Effector memory CD4-positive, alpha-beta T cell (primary cell): ENCODE results near the gene PSAP.

Experiments used
- DNase-seq, 3 donors: peaks; one replicate each; pipeline ENCODE4 v3.0.0-alpha.2; 2020
- H3K27ac ChIP-seq: 2 replicates; pipeline ENCODE4 v1.7.0; 2013; ENCODE audit warnings: mild to moderate bottlenecking, low read length, moderate library complexity; ENCODE audit not compliant: insufficient read depth, poor library complexity, severe bottlenecking
- H3K27me3 ChIP-seq: replicated peaks from 2 replicates; pipeline ENCODE4 v1.7.0; 2013; ENCODE audit warnings: mild to moderate bottlenecking, low read length; ENCODE audit not compliant: insufficient read depth, control insufficient read depth, poor library complexity, severe bottlenecking
- H3K36me3 ChIP-seq: 2 replicates; pipeline ENCODE4 v1.7.0; 2013; ENCODE audit warnings: mild to moderate bottlenecking, low read length, moderate library complexity; ENCODE audit not compliant: control insufficient read depth, insufficient read depth
- H3K4me1 ChIP-seq: 2 replicates; pipeline ENCODE4 v1.7.0; 2013; ENCODE audit warnings: low read length, mild to moderate bottlenecking; ENCODE audit not compliant: control insufficient read depth, insufficient read depth, poor library complexity, severe bottlenecking
- H3K4me3 ChIP-seq: 2 replicates; pipeline ENCODE4 v1.7.0; 2013; ENCODE audit warnings: low read length, low read depth, mild to moderate bottlenecking; ENCODE audit not compliant: insufficient read depth, poor library complexity, severe bottlenecking
- H3K9me3 ChIP-seq: 2 replicates; pipeline ENCODE4 v1.7.0; 2013; ENCODE audit warnings: mild to moderate bottlenecking, low read length, moderate library complexity; ENCODE audit not compliant: control insufficient read depth

Gene PSAP

DNA sequence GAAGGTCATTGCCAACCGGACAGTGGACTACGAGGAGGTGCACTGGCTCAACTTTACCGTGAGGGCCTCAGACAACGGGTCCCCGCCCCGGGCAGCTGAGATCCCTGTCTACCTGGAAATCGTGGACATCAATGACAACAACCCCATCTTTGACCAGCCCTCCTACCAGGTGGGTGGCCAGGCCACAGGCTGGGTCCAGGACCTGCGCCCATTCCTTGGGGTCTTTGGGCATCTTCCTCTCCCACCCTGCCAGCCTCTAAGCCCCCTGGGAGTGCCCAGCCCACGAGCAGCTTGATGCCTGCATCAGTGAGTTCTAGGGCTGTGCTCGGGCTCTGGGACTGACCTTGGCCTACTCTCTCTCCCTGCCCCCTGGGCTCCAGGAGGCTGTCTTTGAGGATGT lies 51.9 kb downstream of the PSAP start:
- Histone ChIP-seq H3K27me3 (no peaks in the 10 kb centered on the region), H3K4me3 (no peak overlapping the region), H3K9me3 (no peaks in the 10 kb centered on the region), H3K27ac (no peak overlapping the region), H3K4me1 (no peaks in the 10 kb centered on the region), H3K36me3 (no peaks in the 10 kb centered on the region)
- DNase-seq: no peak

DNA sequence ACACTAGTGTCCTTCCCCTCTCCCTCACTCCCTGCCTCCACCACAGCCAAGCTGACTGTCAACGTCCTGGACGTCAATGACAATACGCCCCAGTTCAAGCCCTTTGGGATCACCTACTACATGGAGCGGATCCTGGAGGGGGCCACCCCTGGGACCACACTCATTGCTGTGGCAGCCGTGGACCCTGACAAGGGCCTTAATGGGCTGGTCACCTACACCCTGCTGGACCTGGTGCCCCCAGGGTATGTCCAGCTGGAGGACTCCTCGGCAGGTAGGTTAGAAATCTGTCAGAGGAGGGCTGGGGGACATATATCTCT lies 52.8 kb downstream of the PSAP start:
- no peak overlapping the region for H3K27ac ChIP-seq
- H3K27me3 ChIP-seq: no peaks in the 10 kb centered on the region
- no peak for DNase-seq
- H3K36me3 ChIP-seq: no peaks in the 10 kb centered on the region
- no peaks in the 10 kb centered on the region for H3K4me1 ChIP-seq
- no peaks in the 10 kb centered on the region for H3K9me3 ChIP-seq
- H3K4me3 ChIP-seq: no peak overlapping the region

DNA sequence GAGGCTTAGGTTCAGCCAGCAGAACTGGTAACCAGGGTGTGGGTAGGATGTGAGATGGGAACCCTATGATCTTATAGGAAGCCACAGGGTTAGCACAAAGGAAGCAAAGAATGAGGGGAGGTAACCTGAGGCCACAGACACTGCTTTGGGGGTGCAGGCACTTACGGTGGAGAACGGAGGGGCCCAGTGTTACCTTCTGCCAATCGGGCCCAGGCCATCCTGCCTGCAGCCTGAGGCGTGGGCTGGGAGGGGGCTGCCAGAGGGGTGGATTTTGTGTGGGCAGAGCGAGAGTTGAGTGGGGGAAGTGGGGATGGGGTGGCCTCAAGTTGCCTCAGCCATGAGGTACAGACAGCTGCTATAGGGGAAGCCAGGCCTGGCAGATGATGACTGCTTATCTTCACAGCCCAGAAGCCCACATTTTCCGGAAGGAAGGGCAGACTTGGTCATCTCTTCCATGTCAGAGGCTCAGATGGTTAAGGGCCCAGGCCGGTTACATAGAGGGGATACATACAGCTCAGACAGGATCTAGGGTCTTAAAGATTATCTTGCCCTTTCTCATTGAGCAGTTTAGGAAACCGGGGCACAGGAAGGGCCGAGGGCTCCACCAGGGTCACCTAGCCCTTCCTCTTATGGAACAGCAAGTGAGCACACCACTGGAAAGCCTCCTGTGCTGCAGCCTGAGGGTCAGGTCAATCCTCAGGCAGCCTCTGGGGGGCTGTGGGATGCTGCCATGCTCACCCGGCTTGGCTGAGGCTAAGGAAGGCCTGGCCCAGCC lies 53.3 kb downstream of the PSAP start:
- H3K9me3 ChIP-seq: no peaks in the 10 kb centered on the region
- H3K27me3 ChIP-seq: no peaks in the 10 kb centered on the region
- no peak for DNase-seq
- no peak overlapping the region for H3K27ac ChIP-seq
- no peaks in the 10 kb centered on the region for H3K4me1 ChIP-seq
- H3K36me3 ChIP-seq: no peaks in the 10 kb centered on the region
- no peak overlapping the region for H3K4me3 ChIP-seq

DNA sequence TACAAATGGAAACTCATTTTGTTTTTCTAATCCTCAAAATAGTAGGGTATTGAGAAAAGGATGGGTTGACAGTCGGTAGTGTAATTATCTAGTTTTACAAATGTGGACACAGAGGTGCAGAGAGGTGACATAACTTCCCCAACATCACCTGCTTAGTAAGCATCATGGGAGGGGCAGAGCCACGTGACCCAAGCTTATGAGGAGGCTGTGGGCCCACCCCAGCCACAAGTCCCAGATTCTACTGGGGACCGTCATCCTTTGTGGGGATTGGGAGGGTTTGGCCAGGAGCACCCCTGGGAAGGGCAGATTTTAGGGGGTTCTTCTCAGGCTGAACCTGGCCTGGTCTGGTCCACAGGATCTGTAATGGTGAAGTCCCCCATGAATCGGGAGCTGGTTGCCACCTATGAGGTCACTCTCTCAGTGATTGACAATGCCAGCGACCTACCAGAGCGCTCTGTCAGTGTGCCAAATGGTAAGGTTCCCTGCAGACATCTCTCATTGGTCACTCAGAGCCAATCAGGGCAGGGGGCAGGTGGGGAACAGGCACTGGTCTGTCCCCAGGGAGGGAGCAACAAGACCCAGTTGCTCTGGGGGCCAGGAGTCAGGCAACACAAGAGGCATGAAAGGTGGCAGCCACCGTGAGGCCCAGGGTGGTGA lies 54.2 kb downstream of the PSAP start:
- Histone ChIP-seq H3K36me3 (no peaks in the 10 kb centered on the region), H3K4me3 (no peak overlapping the region), H3K27me3 (no peaks in the 10 kb centered on the region), H3K4me1 (no peaks in the 10 kb centered on the region), H3K9me3 (no peaks in the 10 kb centered on the region), H3K27ac (no peak overlapping the region)
- DNase-seq: no peak

DNA sequence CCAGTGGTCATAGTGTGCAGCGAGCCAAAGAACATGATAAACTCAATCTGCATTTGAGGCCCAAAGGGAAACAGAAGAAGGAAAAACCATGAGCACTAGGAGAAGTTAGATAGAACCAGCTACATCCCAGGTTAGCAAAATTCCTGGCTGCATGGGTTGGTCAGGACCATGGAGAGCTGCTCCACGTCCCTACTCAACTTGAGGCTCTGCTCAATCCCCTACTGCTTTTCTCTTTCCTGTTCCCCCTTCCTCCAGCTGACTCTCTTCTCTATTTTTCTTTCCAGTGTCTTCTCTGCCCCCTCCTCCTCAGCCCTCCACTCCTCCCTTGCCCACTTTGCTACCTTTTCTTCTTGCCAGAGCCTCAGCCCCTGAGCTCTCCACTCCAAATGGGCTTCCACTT lies 55.8 kb downstream of the PSAP start:
- no peak overlapping the region for H3K4me3 ChIP-seq
- no peak for DNase-seq
- no peaks in the 10 kb centered on the region for H3K4me1 ChIP-seq

DNA sequence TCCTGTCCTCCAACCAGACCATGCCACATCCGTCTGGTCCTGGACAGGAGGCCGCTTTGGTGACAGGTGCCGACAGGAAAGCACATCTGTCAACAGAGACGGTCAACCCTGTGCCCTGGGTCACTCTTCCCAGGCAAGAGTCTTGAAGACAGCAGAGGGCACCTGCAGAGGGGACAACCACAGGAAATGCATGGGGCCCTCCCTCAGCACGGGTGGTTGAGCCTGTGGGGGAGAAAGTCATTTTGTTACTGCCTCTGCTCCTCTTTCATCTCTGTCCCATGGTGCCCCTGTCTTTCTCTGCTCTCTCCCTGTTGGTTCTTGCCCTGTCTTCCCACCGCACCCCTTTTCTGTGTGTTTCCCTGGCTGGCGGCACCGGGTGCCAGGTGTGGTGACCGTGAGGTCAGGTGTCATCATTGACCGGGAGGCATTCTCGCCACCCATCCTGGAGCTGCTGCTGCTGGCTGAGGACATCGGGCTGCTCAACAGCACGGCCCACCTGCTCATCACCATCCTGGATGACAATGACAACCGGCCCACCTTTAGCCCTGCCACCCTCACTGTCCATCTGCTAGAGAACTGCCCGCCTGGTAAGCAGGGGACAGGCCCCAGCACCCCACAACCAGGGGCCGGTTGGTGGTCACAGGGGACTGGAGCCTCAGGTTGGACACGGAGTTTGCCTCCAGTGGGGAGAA lies 60.2 kb downstream of the PSAP start:
- Histone ChIP-seq H3K4me3 (no peak overlapping the region), H3K36me3 (no peaks in the 10 kb centered on the region), H3K27ac (no peak overlapping the region), H3K9me3 (no peaks in the 10 kb centered on the region), H3K27me3 (no peaks in the 10 kb centered on the region), H3K4me1 (no peaks in the 10 kb centered on the region)
- DNase-seq: no peak

More for the DNA sequence above, 55.8 kb downstream of the PSAP start:
- no peaks in the 10 kb centered on the region for H3K27me3 ChIP-seq
- H3K9me3 ChIP-seq: no peaks in the 10 kb centered on the region
- no peaks in the 10 kb centered on the region for H3K36me3 ChIP-seq
- no peak overlapping the region for H3K27ac ChIP-seq

DNA sequence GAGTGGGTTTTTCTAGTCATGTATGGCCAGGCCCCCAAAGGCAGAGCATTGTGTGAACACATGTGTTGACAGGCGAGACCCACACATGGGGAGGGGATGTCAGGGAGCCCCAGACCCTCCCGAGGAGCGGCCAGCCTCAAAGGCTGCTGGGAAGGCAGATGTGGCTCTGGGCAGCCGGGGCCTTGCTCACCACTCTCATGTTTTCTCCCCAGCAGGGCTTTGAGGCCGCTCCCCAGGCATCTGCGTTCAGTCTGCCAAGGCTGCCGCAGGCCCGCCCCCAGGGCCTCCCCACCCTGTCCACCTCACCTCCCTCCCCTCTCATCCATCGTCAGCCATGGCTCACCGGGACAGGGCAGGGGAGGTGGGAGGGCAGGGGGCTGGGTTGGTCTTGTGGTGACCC lies 61.2 kb downstream of the PSAP start:
- Histone ChIP-seq H3K27ac (no peak overlapping the region), H3K4me1 (no peaks in the 10 kb centered on the region), H3K9me3 (no peaks in the 10 kb centered on the region), H3K27me3 (no peaks in the 10 kb centered on the region), H3K36me3 (no peaks in the 10 kb centered on the region), H3K4me3 (no peak overlapping the region)
- DNase-seq: no peak

DNA sequence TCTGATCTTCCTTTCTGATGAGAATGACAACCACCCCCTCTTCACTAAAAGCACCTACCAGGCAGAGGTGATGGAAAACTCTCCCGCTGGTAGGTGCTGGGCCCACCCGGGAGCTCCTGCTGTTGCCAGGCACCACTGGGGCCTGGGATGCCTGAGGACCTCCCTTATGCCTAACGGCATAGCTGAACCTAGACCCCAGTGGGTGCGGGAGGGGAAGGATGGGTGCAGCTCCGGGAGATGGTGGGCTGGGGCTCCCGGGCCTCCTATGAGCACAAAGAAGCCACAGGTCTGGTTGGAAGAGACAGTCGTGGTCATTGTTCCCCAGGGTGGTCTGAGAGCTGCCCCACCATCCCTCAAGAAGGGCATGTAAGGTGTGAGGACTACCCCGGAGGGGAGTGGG lies 62.1 kb downstream of the PSAP start:
- H3K36me3 ChIP-seq: no peaks in the 10 kb centered on the region
- no peaks in the 10 kb centered on the region for H3K9me3 ChIP-seq
- H3K27me3 ChIP-seq: no peaks in the 10 kb centered on the region
- H3K27ac ChIP-seq: no peak overlapping the region
- H3K4me1 ChIP-seq: no peaks in the 10 kb centered on the region
- no peak for DNase-seq
- no peak overlapping the region for H3K4me3 ChIP-seq

DNA sequence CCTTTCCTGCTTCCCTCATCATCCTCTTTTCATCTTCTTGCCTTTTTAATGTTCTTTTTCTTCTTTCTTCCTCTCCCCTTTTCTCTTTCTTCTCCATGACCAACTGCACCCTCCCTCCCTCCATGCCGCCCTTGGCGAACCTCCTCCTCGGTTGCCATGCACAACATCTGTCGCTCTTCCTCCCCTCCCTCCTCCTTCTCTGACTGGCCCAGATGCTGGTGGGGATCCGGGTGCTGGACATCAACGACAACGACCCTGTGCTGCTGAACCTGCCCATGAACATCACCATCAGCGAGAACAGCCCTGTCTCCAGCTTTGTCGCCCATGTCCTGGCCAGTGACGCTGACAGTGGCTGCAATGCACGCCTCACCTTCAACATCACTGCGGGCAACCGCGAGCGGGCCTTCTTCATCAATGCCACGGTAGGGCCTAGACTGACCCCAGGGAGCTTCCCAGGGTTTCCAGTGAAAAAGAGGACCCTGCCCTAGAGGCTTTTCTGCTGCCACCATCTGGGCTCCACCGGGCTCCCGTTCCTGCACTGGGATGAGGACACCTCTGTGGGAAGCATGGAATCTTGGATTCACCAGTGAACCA lies 66.3 kb downstream of the PSAP start:
- Histone ChIP-seq H3K36me3 (no peaks in the 10 kb centered on the region), H3K9me3 (no peaks in the 10 kb centered on the region), H3K4me3 (no peak overlapping the region), H3K4me1 (no peaks in the 10 kb centered on the region), H3K27ac (no peak overlapping the region), H3K27me3 (no peaks in the 10 kb centered on the region)
- DNase-seq: no peak
